HG03520 (cell line): ENCODE measurements around the gene EFNA5.
"Not testable (repeated sequence)": the region's sequence is repeated elsewhere in the genome, so short reads cannot be mapped to it uniquely, and the experiment has no call there.

Experiments
- ATAC-seq: cut with Tn5 transposase; IDR thresholded peaks from one replicate; pipeline ENCODE4 v1.9.1; 2021; ENCODE audit warnings: mild to moderate bottlenecking, moderate library complexity; ENCODE audit not compliant: unreplicated experiment

The EFNA5 gene

DNA sequence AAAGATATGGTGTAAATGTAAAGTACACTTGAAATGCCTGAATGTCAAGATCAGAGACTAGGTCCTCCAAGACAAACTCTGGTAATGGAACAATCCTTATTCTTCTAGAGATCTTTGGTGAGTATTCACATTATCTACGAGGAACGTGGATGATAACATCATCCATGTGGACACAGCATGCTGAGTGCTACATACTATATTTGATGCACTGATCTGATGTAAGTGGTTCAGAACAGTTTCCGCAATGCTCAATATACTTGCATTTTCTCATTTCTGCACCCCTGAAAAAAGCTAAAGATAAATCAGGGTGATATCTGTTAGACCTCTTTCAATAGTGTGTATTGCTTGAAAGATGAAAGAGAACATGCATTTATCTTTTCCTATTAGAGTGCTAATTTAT is 226.8 kb downstream of the EFNA5 start:
- ATAC-seq: no peak

- no peak for ATAC-seq
These were observed 228.3 kb downstream of the EFNA5 start for GRCh38 chr5:107442452-107442851.

DNA sequence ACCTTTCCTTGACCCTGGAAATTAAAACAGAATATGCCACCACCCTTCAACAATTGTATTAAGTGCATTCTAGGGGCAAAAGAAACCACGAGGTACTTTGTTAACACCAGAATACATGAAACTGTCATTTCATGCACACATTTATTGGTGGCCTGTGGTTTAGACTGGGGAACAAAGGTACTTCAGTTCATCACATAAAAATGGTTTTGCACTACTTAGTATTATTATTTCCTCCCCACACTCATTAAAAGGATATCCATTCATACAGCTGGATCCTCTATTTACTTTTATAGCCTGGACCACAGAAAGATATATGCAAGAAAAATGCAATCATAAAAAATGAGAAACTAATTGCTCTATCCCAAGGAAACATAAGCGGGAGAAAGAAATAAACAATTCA is 230.9 kb downstream of the EFNA5 start:
- no peak for ATAC-seq

- ATAC-seq: no peak
These were observed 232.7 kb downstream of the EFNA5 start for GRCh38 chr5:107437986-107438510.

DNA sequence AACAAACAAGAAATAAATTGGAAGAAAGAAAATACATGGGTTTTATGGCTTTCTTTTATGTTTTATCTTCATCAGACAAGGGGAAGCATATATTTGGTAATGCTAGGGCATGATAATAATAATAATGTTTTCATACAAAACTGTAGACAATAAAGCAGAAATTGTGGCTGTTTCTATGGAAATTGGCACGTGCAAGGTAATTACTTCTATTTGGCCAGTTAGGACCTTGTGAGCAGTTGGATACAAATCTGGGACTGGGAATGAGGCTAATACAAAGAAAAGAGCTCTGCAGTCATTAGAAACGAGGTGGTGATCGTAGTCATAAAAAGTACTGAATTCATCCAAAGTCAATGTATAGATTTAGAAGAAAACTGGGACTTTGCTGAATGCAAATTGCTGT is 233.6 kb downstream of the EFNA5 start:
- ATAC-seq: no peak

DNA sequence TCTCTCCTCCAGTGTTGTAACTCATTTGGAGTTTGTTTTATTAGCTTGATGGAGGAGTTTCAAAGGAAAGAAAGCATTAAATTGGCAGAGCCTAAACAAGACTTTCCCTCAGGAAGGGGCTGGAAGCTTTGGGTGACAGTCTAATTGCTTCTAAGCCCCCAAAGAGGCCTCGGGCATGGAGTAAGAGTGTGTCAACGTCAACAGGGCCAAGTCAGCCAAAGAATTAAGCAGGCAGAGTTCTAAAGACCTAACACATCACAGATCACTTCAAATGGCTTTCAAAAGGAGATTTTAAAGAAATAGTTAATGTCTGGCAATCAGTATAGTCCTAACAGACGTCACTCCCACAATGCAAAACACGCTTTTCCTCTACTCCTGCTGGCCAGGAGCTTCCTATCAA is 234.5 kb downstream of the EFNA5 start:
- no peak for ATAC-seq

GRCh38 chr5:107435061-107435460 is 235.7 kb downstream of the EFNA5 start:
- ATAC-seq: no peak

GRCh38 chr5:107433646-107434045 is 237.1 kb downstream of the EFNA5 start:
- not testable (repeated sequence) for ATAC-seq

GRCh38 chr5:107431998-107432397 is 238.7 kb downstream of the EFNA5 start:
- no peak for ATAC-seq

GRCh38 chr5:107431536-107431935 is 239.2 kb downstream of the EFNA5 start:
- ATAC-seq: no peak

DNA sequence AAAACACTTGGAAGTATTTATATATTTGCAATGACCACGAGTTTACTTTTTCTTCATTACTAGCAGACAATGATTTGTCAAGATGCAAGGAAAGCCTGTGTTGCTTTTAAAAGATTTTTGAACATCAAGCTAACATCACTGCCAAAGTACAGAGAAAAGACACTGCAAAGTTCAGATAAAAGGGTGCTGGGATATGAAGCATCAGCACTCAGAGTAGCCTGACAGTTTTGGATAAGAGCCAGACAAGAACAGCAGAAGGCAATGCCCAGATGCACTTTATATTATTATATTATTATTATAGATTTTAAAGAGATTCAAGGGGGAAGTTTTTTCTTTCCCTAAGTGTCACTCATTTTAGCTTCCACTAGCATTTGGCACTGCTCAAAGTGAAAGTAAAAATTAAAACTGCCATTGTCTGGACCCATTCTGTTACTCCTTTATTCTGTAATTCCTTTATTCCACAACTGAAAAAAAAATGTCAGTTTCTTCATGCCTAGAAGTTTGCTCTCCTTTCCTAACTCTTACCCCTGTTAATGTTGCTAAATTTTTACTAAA is 240.6 kb downstream of the EFNA5 start:
- ATAC-seq: no peak

- ATAC-seq: no peak
These were observed 242.4 kb downstream of the EFNA5 start for GRCh38 chr5:107428303-107428813.

GRCh38 chr5:107426872-107427271 is 243.9 kb downstream of the EFNA5 start:
- no peak for ATAC-seq

GRCh38 chr5:107426209-107426608 is 244.5 kb downstream of the EFNA5 start:
- ATAC-seq: no peak

- ATAC-seq: no peak
These were observed 245.2 kb downstream of the EFNA5 start for GRCh38 chr5:107425541-107426031.

GRCh38 chr5:107424491-107424890 is 246.2 kb downstream of the EFNA5 start:
- ATAC-seq: no peak

DNA sequence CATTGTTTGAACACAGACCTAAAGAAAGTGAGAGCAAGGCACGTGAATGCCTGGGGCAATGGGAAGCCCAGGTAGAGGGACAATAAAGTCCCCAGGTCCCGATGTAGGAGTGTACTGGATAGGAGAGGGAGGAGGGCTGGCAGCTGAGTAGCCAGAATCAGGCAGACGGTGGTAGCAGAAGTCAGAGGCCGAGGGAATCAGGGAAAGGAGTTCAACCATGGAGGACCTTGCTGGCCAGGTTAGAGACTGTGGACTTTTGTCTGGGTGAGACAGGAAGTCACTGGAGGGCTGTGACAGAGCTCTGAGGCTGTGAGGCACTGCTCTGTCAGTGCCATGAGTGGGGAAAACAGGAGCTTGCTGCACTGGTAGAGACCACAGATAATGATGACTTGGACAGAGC is 248.2 kb downstream of the EFNA5 start:
- no peak for ATAC-seq

DNA sequence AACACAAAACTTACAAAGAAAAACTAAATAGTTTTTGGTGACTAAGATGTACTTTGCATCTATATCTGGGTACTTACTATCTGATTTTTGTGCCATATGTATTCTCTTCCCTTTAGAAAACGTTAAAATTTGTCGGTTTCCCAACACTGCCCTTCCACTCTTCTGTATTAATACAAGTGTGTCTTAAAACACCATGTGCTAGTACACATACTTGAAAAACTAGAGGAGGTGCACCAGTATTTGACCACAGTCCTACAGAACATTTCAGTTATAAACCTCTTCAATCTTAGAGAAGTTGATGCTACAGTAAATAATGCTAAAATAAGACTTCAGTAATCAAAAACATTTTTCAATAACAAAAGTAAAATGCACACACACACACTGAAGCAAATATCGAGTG is 251.2 kb downstream of the EFNA5 start:
- ATAC-seq: no peak

GRCh38 chr5:107418902-107419301 is 251.8 kb downstream of the EFNA5 start:
- ATAC-seq: no peak

DNA sequence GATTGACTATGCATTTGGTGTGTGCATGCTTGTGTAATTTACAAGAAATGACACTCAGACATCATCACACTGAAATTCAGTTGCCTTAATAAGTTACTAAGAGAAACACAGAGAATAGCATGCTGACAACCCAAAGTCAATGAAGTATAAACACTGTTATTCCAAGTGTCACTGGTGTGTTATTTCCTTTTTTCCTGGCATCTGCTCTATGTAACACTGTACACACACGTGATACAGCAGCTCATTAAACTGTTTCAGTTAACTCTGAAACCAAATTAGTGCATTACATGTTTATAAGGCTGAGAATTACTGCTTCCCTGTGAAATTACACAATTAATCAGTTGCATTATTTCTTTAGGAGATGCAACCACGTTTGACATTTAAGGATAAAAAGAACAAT is 252.7 kb downstream of the EFNA5 start:
- ATAC-seq: no peak

GRCh38 chr5:107415762-107416161 is 255.0 kb downstream of the EFNA5 start:
- ATAC-seq: no peak

DNA sequence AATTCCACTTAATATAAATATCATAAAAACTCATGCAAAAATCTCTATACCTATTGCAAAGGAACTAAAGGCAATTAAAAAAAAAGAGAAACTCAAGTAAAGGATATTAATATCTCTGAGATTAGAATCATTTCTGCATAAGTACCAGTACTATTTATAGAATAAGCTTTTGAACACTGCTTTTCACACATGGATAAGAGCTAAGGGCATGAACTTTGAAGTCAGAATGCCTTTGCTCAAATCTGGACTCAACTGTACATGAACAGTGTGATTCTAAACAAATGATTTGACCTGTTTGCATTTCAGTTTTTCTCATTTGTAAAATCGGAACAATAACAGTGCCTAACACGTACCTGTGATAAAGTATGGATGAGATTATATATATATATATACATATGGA is 255.9 kb downstream of the EFNA5 start:
- no peak for ATAC-seq

DNA sequence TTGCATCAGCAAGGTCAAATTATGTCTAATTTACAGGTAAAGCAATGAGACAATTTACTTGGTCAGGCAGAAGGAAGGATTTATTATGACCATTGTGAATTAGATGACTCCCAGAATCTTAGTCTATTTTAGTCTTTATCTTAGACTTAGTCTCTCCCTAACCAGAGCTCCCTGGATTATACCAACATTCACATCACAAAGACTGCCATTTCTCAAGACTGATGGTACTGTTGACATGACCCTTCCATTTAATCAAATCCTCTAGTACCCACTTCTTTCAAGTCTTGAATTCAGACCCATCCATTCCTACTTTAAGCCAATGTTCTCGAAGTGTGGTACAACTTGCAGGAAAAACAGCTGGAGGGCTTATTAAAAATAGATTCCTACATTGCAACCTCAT is 257.0 kb downstream of the EFNA5 start:
- ATAC-seq: no peak
